T-helper 9 cell (primary cell): ENCODE measurements around the gene NPFFR2.
"Not testable (repeated sequence)": the region's sequence is repeated elsewhere in the genome, so short reads cannot be mapped to it uniquely, and the experiment has no call there.

Source experiments
- DNase-seq: peaks from one replicate; pipeline ENCODE4 v3.0.0-alpha.2; 2020

Gene NPFFR2

DNA sequence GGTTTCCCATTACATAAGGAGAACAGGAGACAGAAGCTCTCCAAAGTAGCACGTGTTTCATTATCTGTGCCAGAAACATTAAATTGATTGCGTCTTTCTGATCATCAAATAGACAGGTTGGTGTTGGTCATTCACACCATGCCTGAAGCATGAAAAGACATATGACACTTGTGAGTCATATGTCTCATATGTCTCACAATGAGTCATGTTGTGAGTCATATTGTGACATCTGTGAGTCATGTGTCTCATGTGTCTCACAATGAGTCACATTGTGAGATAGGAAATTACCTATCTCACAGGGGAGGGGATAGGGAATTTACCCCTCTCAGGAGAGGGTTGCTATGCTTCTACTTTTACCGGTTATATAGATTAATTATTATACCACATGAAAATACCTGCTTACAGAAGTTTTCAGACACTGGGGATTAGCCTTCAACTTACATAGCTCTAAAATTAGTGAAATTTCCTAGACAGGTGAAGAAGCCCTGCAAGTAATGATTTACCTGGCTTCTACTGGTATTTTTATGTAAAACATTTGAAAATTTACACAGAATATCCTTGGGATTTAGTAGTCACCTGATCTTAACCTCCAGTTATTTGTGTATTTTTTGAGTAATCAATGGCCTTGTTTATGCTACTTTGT lies 80.8 kb downstream of the NPFFR2 start:
- no peak for DNase-seq

DNA sequence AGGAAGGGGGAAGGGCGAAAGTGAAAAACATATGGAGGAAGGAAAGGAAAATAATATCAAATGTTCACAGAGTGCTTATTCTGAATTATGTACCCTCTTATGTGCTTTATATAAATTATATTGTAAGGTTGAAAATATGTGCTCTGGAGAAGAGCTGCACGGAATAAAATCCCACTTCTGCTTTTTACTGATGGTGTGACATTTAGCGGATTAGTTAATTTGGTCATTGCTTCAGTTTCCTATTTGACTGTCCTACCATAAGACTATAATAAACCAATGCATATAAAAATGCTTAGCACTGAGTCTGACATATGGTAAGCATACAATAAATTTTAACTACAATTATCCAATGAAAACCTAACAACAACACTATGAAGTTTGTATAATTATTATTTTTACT lies 86.2 kb downstream of the NPFFR2 start:
- no peak for DNase-seq

DNA sequence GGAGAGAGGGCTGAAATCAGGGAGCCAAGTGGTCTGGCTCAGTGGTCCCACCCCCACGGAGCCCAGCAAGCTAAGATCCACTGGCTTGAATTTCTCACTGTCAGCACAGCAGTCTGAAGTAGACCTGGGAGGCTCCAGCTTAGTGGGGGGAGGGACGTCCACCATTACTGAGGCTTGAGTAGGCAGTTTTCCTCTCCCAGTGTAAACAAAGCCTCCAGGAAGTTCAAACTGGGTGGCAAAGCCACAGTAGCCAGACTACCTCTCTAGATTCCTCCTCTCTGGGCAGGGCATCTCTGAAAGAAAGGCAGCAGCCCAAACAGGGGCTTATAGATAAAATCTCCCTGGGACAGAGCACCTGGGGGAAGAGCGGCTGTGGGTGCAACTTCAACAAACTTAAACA lies 88.1 kb downstream of the NPFFR2 start:
- DNase-seq = no peak

DNA sequence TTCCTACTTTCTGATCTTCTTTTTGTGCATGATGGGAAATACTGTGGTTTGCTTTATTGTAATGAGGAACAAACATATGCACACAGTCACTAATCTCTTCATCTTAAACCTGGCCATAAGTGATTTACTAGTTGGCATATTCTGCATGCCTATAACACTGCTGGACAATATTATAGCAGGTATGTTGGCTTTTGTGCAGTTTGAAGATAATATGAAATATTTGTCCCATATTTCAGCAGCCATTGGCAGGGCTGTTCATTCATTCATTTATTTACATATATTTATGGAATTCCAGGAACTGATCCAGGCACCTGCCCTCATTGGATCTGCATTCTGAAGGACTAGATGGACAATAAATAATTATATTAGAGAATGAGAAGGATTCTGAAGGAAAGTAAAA lies 96.9 kb downstream of the NPFFR2 start:
- DNase-seq = no peak

DNA sequence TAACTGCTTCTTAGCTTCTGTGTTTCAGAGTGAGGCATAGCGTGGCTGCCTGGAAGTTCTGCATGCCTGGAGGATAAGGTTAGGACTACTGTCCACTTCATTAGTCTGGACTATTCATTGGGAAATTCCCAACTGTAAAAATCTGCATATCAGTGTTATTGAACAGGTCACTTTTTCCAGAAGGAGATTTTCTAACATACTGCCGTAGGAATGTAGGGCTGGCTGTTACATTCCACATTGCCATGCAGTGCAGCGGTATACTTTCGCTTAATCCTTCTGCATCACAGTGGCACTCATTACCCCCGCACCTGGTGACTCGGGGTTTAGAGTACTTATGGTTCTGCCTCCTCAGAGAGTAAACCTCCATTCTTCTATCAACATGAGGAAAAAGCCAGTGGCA lies 104.6 kb downstream of the NPFFR2 start:
- no peak for DNase-seq

DNA sequence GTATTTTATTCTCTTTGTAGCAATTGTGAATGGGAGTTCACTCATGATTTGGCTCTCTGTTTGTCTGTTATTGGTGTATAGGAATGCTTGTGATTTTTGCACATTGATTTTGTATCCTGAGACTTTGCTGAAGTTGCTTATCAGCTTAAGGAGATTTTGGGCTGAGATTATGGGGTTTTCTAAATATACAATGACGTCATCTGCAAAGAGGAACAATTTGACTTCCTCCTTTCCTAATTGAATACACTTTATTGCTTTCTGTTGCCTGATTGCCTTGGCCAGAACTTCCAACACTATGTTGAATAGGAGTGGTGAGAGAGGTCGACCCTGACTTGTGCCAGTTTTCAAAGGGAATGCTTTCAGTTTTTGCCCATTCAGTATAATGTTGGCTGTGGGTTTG lies 108.2 kb downstream of the NPFFR2 start:
- DNase-seq = not testable (repeated sequence)

DNA sequence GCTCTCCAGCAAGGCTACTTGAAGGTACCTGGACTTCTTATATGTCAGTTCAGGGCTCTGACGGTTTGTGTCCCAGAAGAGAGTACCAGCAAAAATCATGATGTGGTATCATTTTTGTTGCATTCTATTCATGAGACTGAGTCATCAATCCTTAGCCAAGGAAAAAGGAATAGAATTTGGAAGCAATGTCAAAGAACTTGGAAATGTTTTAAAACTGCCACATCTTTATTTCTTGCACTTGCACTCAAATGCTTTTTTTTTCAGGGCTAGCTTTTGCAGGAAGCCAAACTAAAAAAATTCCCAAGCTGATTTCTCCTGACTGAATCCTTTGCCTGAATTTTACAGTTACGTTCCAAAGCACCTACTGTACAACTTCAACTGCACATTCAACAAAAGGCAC lies 112.4 kb downstream of the NPFFR2 start:
- DNase-seq = no peak

DNA sequence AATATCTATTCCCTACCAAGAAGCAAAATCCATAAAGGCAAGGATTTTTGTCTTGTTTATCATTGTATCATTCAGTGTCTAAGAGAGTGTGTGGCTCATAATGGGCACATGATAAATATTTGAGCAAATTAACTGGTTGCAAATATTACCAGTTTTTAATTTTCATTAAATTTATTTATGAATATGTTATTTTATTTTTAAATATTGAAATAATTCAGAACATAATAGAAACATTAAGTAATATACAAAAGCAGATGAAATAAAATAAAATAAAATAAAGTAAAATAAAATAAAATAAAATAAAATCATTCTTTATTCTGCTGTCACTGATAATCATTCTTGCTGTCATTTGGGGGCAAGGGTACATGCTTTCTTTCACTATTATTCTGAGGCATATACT lies 120.9 kb downstream of the NPFFR2 start:
- no peak for DNase-seq

DNA sequence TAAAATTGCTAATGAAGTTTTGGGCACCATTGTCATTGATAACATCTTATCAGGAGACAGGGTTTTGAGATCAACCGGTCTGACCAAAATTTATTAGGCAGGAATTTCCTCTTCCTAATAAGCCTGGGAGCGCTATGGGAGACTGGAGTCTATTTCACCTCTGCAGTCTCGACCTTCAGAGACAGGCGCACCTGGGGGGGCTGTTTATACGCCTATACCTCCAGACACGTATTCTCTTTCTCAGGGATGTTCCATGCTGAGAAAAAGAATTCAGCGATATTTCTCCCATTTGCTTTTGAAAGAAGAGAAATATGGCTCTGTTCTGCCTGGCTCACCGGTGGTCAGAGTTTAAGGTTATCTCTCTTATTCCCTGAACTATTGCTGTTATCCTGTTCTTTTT lies 121.8 kb downstream of the NPFFR2 start:
- not testable (repeated sequence) for DNase-seq

DNA sequence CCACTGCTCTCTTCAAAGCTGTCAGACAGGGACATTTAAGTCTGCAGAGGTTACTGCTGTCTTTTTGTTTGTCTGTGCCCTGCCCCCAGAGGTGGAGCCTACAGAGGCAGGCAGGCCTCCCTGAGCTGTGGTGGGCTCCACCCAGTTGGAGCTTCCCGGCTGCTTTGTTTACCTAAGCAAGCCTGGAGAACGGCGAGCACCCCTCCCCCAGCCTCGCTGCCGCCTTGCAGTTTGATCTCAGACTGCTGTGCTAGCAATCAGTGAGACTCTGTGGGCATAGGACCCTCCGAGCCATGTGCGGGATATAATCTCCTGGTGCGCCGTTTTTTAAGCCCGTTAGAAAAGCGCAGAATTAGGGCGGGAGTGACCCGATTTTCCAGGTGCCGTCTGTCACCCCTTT lies 137.5 kb downstream of the NPFFR2 start:
- not testable (repeated sequence) for DNase-seq

DNA sequence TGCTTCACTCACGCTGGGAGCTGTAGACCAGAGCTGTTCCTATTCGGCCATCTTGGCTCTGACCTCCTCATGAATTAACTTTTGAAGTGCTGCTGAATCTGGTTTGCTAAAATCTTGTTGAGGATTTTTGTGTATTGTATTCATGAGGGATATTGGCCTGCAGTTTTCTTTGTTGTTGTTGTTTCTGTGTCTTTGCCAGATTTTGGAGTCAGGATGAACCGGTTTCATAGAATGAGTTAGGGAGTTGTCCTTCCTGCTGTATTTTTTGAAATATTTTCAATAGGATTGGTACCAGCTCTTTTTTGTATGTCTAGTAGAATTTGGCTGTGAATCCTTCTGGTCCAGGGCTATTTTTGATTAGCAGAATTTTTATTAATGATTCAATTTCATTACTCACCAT lies 138.1 kb downstream of the NPFFR2 start:
- DNase-seq = no peak

DNA sequence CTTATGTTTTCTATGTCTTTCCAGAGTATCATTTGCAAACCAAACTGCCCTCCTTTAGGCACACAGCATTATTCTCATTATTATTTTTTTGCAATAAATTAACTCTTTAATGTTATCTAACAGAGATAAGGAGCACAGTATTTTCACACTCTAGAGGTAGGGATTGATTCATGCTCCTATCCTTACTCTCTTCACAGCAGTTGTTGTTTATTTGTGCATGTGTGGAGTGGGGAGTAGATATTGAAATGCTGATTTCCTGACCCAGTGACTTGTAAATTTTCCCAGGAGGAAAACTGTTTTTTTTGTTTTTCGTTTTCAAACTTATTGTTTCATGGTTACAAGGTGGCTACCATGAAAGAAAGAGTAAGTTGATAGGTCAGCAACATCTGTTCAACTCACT lies 140.0 kb downstream of the NPFFR2 start:
- DNase-seq = no peak

DNA sequence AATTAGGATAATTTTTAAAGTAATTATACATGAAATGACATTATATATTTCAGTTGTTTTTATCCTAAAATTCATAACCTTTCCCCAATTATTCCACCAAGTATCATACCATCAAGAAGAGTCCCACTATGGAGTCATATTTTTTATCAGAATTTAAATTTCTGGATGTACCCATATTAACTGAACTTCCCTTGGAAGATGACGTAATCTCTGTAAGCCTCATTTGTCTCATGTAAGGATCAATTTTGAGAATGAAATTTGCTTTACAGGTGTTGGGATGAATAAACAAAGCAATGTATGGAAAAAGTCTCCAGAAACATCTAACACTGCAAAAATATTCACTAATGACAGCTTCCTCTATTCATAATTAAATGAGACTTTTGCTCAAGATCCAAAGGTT lies 147.5 kb downstream of the NPFFR2 start:
- no peak for DNase-seq

DNA sequence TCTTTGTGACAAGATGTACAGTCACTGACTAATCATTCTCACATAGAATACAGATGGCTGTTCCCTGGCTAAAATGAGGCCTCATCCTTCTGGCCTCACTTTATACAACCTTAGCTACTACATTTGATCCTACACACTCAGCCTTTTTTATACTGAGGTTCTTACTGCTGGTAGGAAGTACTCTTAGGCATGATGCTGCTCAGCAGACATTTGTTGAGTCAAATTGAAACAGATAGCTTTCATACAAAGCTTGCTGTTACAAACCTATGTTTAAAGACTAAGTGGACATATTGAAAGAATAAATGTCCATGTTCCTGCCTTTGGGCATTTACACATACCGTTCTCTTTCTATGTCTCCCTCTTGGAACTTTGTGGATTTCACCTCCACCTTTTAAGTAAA lies 154.9 kb downstream of the NPFFR2 start:
- DNase-seq = no peak

DNA sequence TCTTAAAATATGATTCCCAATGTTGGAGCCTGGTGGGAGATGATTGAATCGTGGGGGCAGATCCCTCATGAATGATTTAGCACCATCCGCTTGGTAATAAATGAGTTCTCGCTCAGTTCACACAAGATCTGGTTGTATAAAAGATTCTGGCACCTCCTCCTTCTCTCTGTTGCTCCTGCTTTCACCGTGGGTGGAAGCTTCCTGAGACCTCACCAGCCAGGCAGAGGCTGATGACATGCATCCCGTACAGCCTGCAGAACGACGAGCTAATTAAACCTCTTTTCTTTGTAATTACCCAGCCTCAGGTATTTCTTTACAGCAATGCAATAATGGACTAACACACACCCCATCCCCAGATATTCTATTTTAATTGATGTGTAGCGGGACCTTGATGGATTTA lies 162.2 kb downstream of the NPFFR2 start:
- DNase-seq = no peak

DNA sequence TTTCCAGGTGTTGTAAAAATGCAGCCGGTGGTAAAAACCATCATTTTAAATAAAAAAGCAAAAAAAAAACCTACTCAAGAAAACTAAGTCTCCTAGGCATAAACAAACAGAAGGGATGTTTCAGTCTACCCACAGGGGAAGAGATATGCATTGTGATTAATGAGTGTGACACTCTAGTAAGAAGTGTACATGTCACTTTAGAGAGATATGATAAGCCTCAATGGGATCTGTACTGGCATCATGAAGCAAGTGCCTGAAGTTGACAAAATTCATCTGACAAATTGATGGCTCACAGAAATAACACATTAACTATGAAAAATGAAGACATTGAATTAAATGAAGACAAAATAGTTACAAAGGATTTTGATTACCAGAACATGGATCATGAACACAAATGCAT lies 162.7 kb downstream of the NPFFR2 start:
- DNase-seq = no peak
